Measurements from ENCODE around the gene MTHFD1L.

DNA sequence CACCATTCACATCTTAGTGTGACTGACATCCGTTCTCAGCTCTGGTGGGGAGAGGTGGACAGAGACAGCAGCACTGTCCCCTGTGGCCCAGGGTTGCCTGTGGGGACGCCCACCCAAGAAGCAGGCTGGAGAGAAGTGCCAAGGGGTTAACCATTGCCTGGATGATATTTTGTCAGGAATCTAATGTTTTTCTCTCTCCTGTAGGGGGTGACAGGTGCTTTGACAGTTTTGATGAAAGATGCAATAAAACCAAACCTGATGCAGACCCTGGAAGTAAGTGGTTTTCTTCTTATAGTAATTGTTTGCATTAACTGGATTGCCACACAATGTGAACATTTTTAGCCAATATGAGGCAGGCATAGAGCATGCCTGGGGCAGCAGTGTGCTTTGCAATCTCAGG lies 99.3 kb downstream of the MTHFD1L start:
- TF ChIP-seq, protein P1, sequence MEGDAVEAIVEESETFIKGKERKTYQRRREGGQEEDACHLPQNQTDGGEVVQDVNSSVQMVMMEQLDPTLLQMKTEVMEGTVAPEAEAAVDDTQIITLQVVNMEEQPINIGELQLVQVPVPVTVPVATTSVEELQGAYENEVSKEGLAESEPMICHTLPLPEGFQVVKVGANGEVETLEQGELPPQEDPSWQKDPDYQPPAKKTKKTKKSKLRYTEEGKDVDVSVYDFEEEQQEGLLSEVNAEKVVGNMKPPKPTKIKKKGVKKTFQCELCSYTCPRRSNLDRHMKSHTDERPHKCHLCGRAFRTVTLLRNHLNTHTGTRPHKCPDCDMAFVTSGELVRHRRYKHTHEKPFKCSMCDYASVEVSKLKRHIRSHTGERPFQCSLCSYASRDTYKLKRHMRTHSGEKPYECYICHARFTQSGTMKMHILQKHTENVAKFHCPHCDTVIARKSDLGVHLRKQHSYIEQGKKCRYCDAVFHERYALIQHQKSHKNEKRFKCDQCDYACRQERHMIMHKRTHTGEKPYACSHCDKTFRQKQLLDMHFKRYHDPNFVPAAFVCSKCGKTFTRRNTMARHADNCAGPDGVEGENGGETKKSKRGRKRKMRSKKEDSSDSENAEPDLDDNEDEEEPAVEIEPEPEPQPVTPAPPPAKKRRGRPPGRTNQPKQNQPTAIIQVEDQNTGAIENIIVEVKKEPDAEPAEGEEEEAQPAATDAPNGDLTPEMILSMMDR (conservative IDR thresholded peaks at IDR 0.05 in 1 of 2, IDR thresholded peaks at IDR 0.05 in 1 of 2; ENCODE audit: extremely low read depth in 1 of 2, insufficient read depth in 1 of 2, low read depth in 1 of 2, low read length in 2 of 2): no peak
- no peak for TF ChIP-seq EZH2 (IDR thresholded peaks at IDR 0.05; ENCODE audit: borderline replicate concordance, low read length)

All from mammary epithelial cell (primary cell).